SK-N-MC (cell line): Measurements from ENCODE around the gene PPP1R9A.

Experiments used
- EZH2 ChIP-seq: fragments of 200-600 bp; sonication (generic); IDR thresholded peaks from one replicate; pipeline ENCODE4 v1.6.1; 2017; ENCODE audit warnings: antibody characterized with exemption
- FOXP2 ChIP-seq: optimal IDR thresholded peaks from 2 replicates; pipeline ENCODE3; 2011; ENCODE audit warnings: mild to moderate bottlenecking, moderate library complexity; ENCODE audit not compliant: insufficient read depth; ENCODE audit errors: extremely low read length, control extremely low read depth
- POLR2AphosphoS5 ChIP-seq: IDR thresholded peaks from 2 replicates; pipeline ENCODE4 v1.6.1; 2012; ENCODE audit warnings: mild to moderate bottlenecking, low read depth, low read length, borderline replicate concordance

- TF ChIP-seq POLR2AphosphoS5 (no peak), EZH2 (no peak), FOXP2 (no peak)
Observed at GRCh38 chr7:94962661-94963060, 55.3 kb downstream of the PPP1R9A start.
